ENCODE data around the gene MRPL36.
"Not testable (repeated sequence)": the region's sequence is repeated elsewhere in the genome, so short reads cannot be mapped to it uniquely, and the experiment has no call there.

The MRPL36 gene

GRCh38 chr5:1817261-1818043 is 17.8 kb upstream of the MRPL36 start:
- DNase-seq: no peak
- Histone ChIP-seq H3K4me3 (ENCODE audit: low read depth, low read length) (no peak overlapping the region), H3K36me3 (peaks cover 87% of the 10 kb centered on the region), H3K27me3 (no peaks in the 10 kb centered on the region), H3K4me1 (no peaks in the 10 kb centered on the region), H3K9me3 (no peaks in the 10 kb centered on the region)
- no peak for TF ChIP-seq CTCF (IDR thresholded peaks at IDR 0.05; ENCODE audit: low read depth, low read length)

- H3K4me1 ChIP-seq; H3K27me3 ChIP-seq; H3K4me3 ChIP-seq (ENCODE audit: low read depth, low read length); H3K9me3 ChIP-seq; DNase-seq: not testable (repeated sequence)
- H3K36me3 ChIP-seq: peaks cover 88% of the 10 kb centered on the region
These were observed 17.0 kb upstream of the MRPL36 start for GRCh38 chr5:1816495-1817089.

GRCh38 chr5:1815881-1816292 is 16.2 kb upstream of the MRPL36 start:
- Histone ChIP-seq H3K4me3 (ENCODE audit: low read depth, low read length) (no peak overlapping the region), H3K4me1 (no peaks in the 10 kb centered on the region), H3K36me3 (peaks cover 87% of the 10 kb centered on the region), H3K9me3 (no peaks in the 10 kb centered on the region), H3K27me3 (no peaks in the 10 kb centered on the region)
- DNase-seq: no peak
- TF ChIP-seq CTCF (IDR thresholded peaks at IDR 0.05; ENCODE audit: low read depth, low read length): no peak

GRCh38 chr5:1815071-1815786 is 15.6 kb upstream of the MRPL36 start:
- no peak for DNase-seq
- Histone ChIP-seq H3K27me3 (no peaks in the 10 kb centered on the region), H3K4me3 (ENCODE audit: low read depth, low read length) (no peak overlapping the region), H3K4me1 (no peaks in the 10 kb centered on the region), H3K36me3 (peaks cover 88% of the 10 kb centered on the region), H3K9me3 (no peaks in the 10 kb centered on the region)
- TF ChIP-seq CTCF (IDR thresholded peaks at IDR 0.05; ENCODE audit: low read depth, low read length): no peak

GRCh38 chr5:1814183-1815020 is 14.8 kb upstream of the MRPL36 start:
- DNase-seq: no peak
- no peak overlapping the region for H3K4me3 ChIP-seq (ENCODE audit: low read depth, low read length)
- no peaks in the 10 kb centered on the region for H3K9me3 ChIP-seq
- TF ChIP-seq CTCF (IDR thresholded peaks at IDR 0.05; ENCODE audit: low read depth, low read length): no peak
- H3K36me3 ChIP-seq: peaks cover 85% of the 10 kb centered on the region
- H3K27me3 ChIP-seq: no peaks in the 10 kb centered on the region
- no peaks in the 10 kb centered on the region for H3K4me1 ChIP-seq

GRCh38 chr5:1810581-1811101 is 11.0 kb upstream of the MRPL36 start:
- no peak for TF ChIP-seq CTCF (IDR thresholded peaks at IDR 0.05; ENCODE audit: low read depth, low read length)
- DNase-seq: no peak
- Histone ChIP-seq H3K4me3 (ENCODE audit: low read depth, low read length) (no peak overlapping the region), H3K4me1 (no peaks in the 10 kb centered on the region), H3K36me3 (peaks cover 94% of the 10 kb centered on the region), H3K9me3 (no peaks in the 10 kb centered on the region), H3K27me3 (no peaks in the 10 kb centered on the region)
